ENCODE measurements around the gene GM2A.
A peak's percentile ranks its signal among the peaks of the same experiment; 100 is the strongest.

GM2A gene

GRCh38 chr5:151252762-151253604 is at the start of gene GM2A:
Gene GM2A (plus strand): TSS chr5:151253185. CDS start chr5:151253217, 32 bp downstream.
- DNase-seq (ENCODE audit: insufficient read length, low spot score) (peak; percentile 92), FAIRE-seq (peak; percentile 87)
- peak; percentile 51 for TF ChIP-seq POLR2A (IDR thresholded peaks at IDR 0.05; ENCODE audit: low read depth, low read length)

GRCh38 chr5:151204051-151204450 is 48.9 kb upstream of the GM2A start:
- FAIRE-seq (no peak), DNase-seq (ENCODE audit: insufficient read length, low spot score) (no peak)
- no peak for TF ChIP-seq POLR2A (IDR thresholded peaks at IDR 0.05; ENCODE audit: low read depth, low read length)

GRCh38 chr5:151205411-151205810 is 47.6 kb upstream of the GM2A start:
- no peak for TF ChIP-seq POLR2A (IDR thresholded peaks at IDR 0.05; ENCODE audit: low read depth, low read length)
- no peak for FAIRE-seq
- DNase-seq (ENCODE audit: insufficient read length, low spot score) = no peak

GRCh38 chr5:151208481-151208914 is 44.5 kb upstream of the GM2A start:
- DNase-seq (ENCODE audit: insufficient read length, low spot score) = no peak
- no peak for FAIRE-seq
- TF ChIP-seq POLR2A (IDR thresholded peaks at IDR 0.05; ENCODE audit: low read depth, low read length) = no peak

GRCh38 chr5:151212406-151212798 is 40.6 kb upstream of the GM2A start:
- DNase-seq (ENCODE audit: insufficient read length, low spot score) (no peak), FAIRE-seq (no peak)

GRCh38 chr5:151213803-151214613 is 39.0 kb upstream of the GM2A start:
- peak; percentile 45 for DNase-seq (ENCODE audit: insufficient read length, low spot score)
- TF ChIP-seq POLR2A (IDR thresholded peaks at IDR 0.05; ENCODE audit: low read depth, low read length) = no peak
- no peak for FAIRE-seq

More at GRCh38 chr5:151212406-151212798, 40.6 kb upstream of the GM2A start:
- no peak for TF ChIP-seq POLR2A (IDR thresholded peaks at IDR 0.05; ENCODE audit: low read depth, low read length)

GRCh38 chr5:151214614-151215545 is 38.1 kb upstream of the GM2A start:
- FAIRE-seq = no peak
- no peak for TF ChIP-seq POLR2A (IDR thresholded peaks at IDR 0.05; ENCODE audit: low read depth, low read length)
- no peak for DNase-seq (ENCODE audit: insufficient read length, low spot score)

GRCh38 chr5:151215546-151215880 is 37.5 kb upstream of the GM2A start:
- TF ChIP-seq POLR2A (IDR thresholded peaks at IDR 0.05; ENCODE audit: low read depth, low read length) = no peak
- DNase-seq (ENCODE audit: insufficient read length, low spot score) (no peak), FAIRE-seq (no peak)

- no peak for TF ChIP-seq POLR2A (IDR thresholded peaks at IDR 0.05; ENCODE audit: low read depth, low read length)
- FAIRE-seq (no peak), DNase-seq (ENCODE audit: insufficient read length, low spot score) (no peak)
These were observed 36.2 kb upstream of the GM2A start for GRCh38 chr5:151216781-151217180.

GRCh38 chr5:151218177-151218576 is 34.8 kb upstream of the GM2A start:
- FAIRE-seq = no peak
- no peak for TF ChIP-seq POLR2A (IDR thresholded peaks at IDR 0.05; ENCODE audit: low read depth, low read length)
- no peak for DNase-seq (ENCODE audit: insufficient read length, low spot score)

GRCh38 chr5:151219138-151219537 is 33.8 kb upstream of the GM2A start:
- no peak for TF ChIP-seq POLR2A (IDR thresholded peaks at IDR 0.05; ENCODE audit: low read depth, low read length)
- no peak for FAIRE-seq
- no peak for DNase-seq (ENCODE audit: insufficient read length, low spot score)

GRCh38 chr5:151219789-151220188 is 33.2 kb upstream of the GM2A start:
- TF ChIP-seq POLR2A (IDR thresholded peaks at IDR 0.05; ENCODE audit: low read depth, low read length) = no peak
- DNase-seq (ENCODE audit: insufficient read length, low spot score) (no peak), FAIRE-seq (no peak)

GRCh38 chr5:151221574-151221973 is 31.4 kb upstream of the GM2A start:
- no peak for DNase-seq (ENCODE audit: insufficient read length, low spot score)
- FAIRE-seq = no peak
- no peak for TF ChIP-seq POLR2A (IDR thresholded peaks at IDR 0.05; ENCODE audit: low read depth, low read length)
